ENCODE results near the gene PEX7.
A peak's percentile ranks its signal among the peaks of the same experiment; 100 is the strongest.

Gene PEX7

DNA sequence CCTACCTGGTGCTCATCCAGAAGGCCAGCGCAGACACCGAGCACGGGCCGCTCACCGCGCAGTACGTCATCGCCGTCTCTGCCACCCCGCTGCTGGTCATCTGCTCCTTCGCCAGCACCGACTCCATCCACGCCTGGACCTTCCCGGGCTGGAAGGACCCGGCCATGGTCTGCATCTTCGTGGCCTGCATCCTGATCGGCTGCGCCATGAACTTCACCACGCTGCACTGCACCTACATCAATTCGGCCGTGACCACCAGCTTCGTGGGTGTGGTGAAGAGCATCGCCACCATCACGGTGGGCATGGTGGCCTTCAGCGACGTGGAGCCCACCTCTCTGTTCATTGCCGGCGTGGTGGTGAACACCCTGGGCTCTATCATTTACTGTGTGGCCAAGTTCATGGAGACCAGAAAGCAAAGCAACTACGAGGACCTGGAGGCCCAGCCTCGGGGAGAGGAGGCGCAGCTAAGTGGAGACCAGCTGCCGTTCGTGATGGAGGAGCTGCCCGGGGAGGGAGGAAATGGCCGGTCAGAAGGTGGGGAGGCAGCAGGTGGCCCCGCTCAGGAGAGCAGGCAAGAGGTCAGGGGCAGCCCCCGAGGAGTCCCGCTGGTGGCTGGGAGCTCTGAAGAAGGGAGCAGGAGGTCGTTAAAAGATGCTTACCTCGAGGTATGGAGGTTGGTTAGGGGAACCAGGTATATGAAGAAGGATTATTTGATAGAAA, 101.7 kb downstream of the PEX7 start:
- Histone ChIP-seq H3K18ac (ENCODE audit: low read length) (no peak overlapping the region), H3K4me3 (ENCODE audit: low read length) (no peak overlapping the region), H3K4me1 (ENCODE audit: control insufficient read depth, low read depth, low read length) (no peaks in the 10 kb centered on the region), H3K79me2 (ENCODE audit: control insufficient read depth, insufficient read depth, low read length) (no peaks in the 10 kb centered on the region), H3K4ac (ENCODE audit: low read depth, low read length) (no peak overlapping the region), H3K56ac (ENCODE audit: low read length) (no peak overlapping the region), H3K27ac (ENCODE audit: low read depth, low read length) (no peak overlapping the region), H3K36me3 (ENCODE audit: control insufficient read depth, insufficient read depth, low read length) (no peaks in the 10 kb centered on the region), H2BK15ac (replicated peaks; ENCODE audit: low read depth) (no peak overlapping the region), H3K27me3 (ENCODE audit: insufficient read depth, low read length, poor library complexity) (peaks cover 12% of the 10 kb centered on the region), H4K8ac (ENCODE audit: low read depth, low read length) (no peak overlapping the region), H3K9ac (ENCODE audit: low read length) (no peak overlapping the region), H2BK5ac (ENCODE audit: low read length) (no peak overlapping the region), H2BK120ac (ENCODE audit: low read depth, low read length) (no peak overlapping the region), H2AK5ac (ENCODE audit: low read length) (no peak overlapping the region), H3K4me2 (ENCODE audit: low read length) (no peak overlapping the region), H3K23ac (ENCODE audit: low read length) (no peak overlapping the region), H3K79me1 (ENCODE audit: low read length) (no peaks in the 10 kb centered on the region), H4K5ac (ENCODE audit: low read length) (no peak overlapping the region)
- WGBS (ENCODE audit: extremely low coverage, insufficient coverage, low lambda C conversion rate), result no CpG with 5 or more reads among the region's 40 CpGs
- DNase-seq, result no peak

DNA sequence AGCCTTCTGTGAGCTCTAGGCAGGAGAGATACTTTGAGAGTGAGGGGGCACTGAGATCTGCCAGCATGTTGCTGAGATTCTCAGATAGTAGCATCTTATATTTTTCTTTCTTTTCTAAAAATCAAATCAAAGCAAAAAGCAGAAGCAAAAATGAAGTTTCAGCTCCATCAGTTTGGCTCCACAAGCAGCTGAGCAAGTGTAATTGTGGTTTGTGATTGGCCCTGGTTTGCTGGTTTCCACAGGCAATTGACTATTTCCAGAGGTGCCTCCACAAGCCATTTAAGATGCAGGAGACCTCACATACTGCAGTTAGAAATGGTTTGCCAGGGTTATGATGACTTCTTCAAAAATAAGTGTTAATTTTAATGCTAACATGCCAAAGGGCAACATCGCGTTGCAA, 104.0 kb downstream of the PEX7 start:
- Histone ChIP-seq H3K27ac (ENCODE audit: low read depth, low read length) (no peak overlapping the region), H3K4me2 (ENCODE audit: low read length) (no peak overlapping the region), H2AK5ac (ENCODE audit: low read length) (no peak overlapping the region), H2BK120ac (ENCODE audit: low read depth, low read length) (no peak overlapping the region), H3K4me1 (ENCODE audit: control insufficient read depth, low read depth, low read length) (no peaks in the 10 kb centered on the region), H2BK5ac (ENCODE audit: low read length) (no peak overlapping the region), H3K27me3 (ENCODE audit: insufficient read depth, low read length, poor library complexity) (peaks cover 3% of the 10 kb centered on the region), H3K4ac (ENCODE audit: low read depth, low read length) (no peak overlapping the region), H3K36me3 (ENCODE audit: control insufficient read depth, insufficient read depth, low read length) (no peaks in the 10 kb centered on the region), H4K8ac (ENCODE audit: low read depth, low read length) (no peak overlapping the region), H3K56ac (ENCODE audit: low read length) (no peak overlapping the region), H3K9ac (ENCODE audit: low read length) (no peak overlapping the region), H2BK15ac (replicated peaks; ENCODE audit: low read depth) (no peak overlapping the region), H3K23ac (ENCODE audit: low read length) (no peak overlapping the region), H4K5ac (ENCODE audit: low read length) (no peak overlapping the region), H3K79me1 (ENCODE audit: low read length) (no peaks in the 10 kb centered on the region), H3K4me3 (ENCODE audit: low read length) (no peak overlapping the region), H3K18ac (ENCODE audit: low read length) (no peak overlapping the region), H3K79me2 (ENCODE audit: control insufficient read depth, insufficient read depth, low read length) (no peaks in the 10 kb centered on the region)
- WGBS (ENCODE audit: extremely low coverage, insufficient coverage, low lambda C conversion rate), result no CpG with 5 or more reads among the region's 2 CpGs
- no peak for DNase-seq

DNA sequence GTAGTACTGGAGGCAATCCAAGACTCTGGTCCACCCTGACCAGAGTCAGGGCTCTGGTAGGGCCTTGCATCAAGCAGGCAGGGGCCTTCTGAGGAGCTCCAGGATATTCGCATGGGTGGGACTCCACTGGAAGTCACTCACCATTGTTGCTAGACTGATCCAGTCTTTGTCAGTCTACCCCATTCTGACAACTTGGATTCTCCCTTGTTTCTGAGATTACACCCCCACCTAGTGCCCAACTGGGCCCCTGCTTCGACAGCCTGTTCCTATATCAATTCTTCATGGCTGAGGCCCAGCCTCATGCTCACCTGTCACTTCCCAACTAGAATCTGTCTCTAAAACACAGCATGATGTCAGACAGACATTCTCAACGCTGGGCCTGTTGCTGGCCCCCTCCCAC, 104.9 kb downstream of the PEX7 start:
- H3K27ac ChIP-seq (ENCODE audit: low read depth, low read length), result no peak overlapping the region
- DNase-seq, result peak; percentile 72
- WGBS (ENCODE audit: extremely low coverage, insufficient coverage, low lambda C conversion rate), result no CpG with 5 or more reads among the region's 3 CpGs

DNA sequence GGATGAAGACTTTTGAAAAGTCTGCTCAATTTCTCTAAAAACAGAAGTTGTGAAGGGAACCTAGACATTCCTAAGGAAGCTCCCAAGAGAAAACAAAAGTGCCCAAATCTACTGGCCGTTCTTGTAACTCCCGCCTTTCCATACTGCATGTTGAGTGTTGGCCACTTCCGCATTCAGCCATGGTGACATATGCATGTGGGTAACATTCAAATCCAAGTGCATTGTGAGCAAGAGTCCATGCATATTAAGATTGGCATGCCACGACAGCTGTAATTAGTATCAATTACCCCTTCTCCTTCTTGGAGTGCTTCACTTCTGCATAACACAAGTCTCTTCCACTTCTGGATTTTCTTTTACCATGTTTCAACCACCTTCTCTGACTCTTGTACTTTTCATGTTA, 108.1 kb downstream of the PEX7 start:
- H2BK120ac ChIP-seq (ENCODE audit: low read depth, low read length), result no peak overlapping the region
- H3K36me3 ChIP-seq (ENCODE audit: control insufficient read depth, insufficient read depth, low read length), result no peaks in the 10 kb centered on the region
- no peak overlapping the region for H2BK15ac ChIP-seq (replicated peaks; ENCODE audit: low read depth)
- no peak overlapping the region for H3K4ac ChIP-seq (ENCODE audit: low read depth, low read length)
- no peak overlapping the region for H3K4me2 ChIP-seq (ENCODE audit: low read length)
- H3K27ac ChIP-seq (ENCODE audit: low read depth, low read length), result no peak overlapping the region
- WGBS (ENCODE audit: extremely low coverage, insufficient coverage, low lambda C conversion rate), result no CpG with 5 or more reads among the region's 4 CpGs
- no peak for DNase-seq
- H3K18ac ChIP-seq (ENCODE audit: low read length), result no peak overlapping the region
- H3K4me3 ChIP-seq (ENCODE audit: low read length), result no peak overlapping the region
- H3K79me2 ChIP-seq (ENCODE audit: control insufficient read depth, insufficient read depth, low read length), result no peaks in the 10 kb centered on the region
- no peak overlapping the region for H2BK5ac ChIP-seq (ENCODE audit: low read length)
- H3K27me3 ChIP-seq (ENCODE audit: insufficient read depth, low read length, poor library complexity), result no peaks in the 10 kb centered on the region
- H3K79me1 ChIP-seq (ENCODE audit: low read length), result no peaks in the 10 kb centered on the region
- H3K23ac ChIP-seq (ENCODE audit: low read length), result no peak overlapping the region
- H3K9ac ChIP-seq (ENCODE audit: low read length), result no peak overlapping the region
- no peak overlapping the region for H3K56ac ChIP-seq (ENCODE audit: low read length)
- H4K5ac ChIP-seq (ENCODE audit: low read length), result no peak overlapping the region
- no peak overlapping the region for H4K8ac ChIP-seq (ENCODE audit: low read depth, low read length)
- no peaks in the 10 kb centered on the region for H3K4me1 ChIP-seq (ENCODE audit: control insufficient read depth, low read depth, low read length)
- no peak overlapping the region for H2AK5ac ChIP-seq (ENCODE audit: low read length)

More for the DNA sequence above, 104.9 kb downstream of the PEX7 start:
- no peak overlapping the region for H4K5ac ChIP-seq (ENCODE audit: low read length)
- no peaks in the 10 kb centered on the region for H3K79me2 ChIP-seq (ENCODE audit: control insufficient read depth, insufficient read depth, low read length)
- no peaks in the 10 kb centered on the region for H3K79me1 ChIP-seq (ENCODE audit: low read length)
- no peak overlapping the region for H2BK15ac ChIP-seq (replicated peaks; ENCODE audit: low read depth)
- H3K4me3 ChIP-seq (ENCODE audit: low read length), result no peak overlapping the region
- no peak overlapping the region for H3K23ac ChIP-seq (ENCODE audit: low read length)
- H4K8ac ChIP-seq (ENCODE audit: low read depth, low read length), result no peak overlapping the region
- H3K4me1 ChIP-seq (ENCODE audit: control insufficient read depth, low read depth, low read length), result no peaks in the 10 kb centered on the region
- H2BK120ac ChIP-seq (ENCODE audit: low read depth, low read length), result no peak overlapping the region
- H3K18ac ChIP-seq (ENCODE audit: low read length), result no peak overlapping the region
- no peaks in the 10 kb centered on the region for H3K27me3 ChIP-seq (ENCODE audit: insufficient read depth, low read length, poor library complexity)
- no peaks in the 10 kb centered on the region for H3K36me3 ChIP-seq (ENCODE audit: control insufficient read depth, insufficient read depth, low read length)
- H3K4me2 ChIP-seq (ENCODE audit: low read length), result no peak overlapping the region
- H3K9ac ChIP-seq (ENCODE audit: low read length), result no peak overlapping the region
- H2AK5ac ChIP-seq (ENCODE audit: low read length), result no peak overlapping the region
- H2BK5ac ChIP-seq (ENCODE audit: low read length), result no peak overlapping the region
- H3K4ac ChIP-seq (ENCODE audit: low read depth, low read length), result no peak overlapping the region
- H3K56ac ChIP-seq (ENCODE audit: low read length), result no peak overlapping the region

DNA sequence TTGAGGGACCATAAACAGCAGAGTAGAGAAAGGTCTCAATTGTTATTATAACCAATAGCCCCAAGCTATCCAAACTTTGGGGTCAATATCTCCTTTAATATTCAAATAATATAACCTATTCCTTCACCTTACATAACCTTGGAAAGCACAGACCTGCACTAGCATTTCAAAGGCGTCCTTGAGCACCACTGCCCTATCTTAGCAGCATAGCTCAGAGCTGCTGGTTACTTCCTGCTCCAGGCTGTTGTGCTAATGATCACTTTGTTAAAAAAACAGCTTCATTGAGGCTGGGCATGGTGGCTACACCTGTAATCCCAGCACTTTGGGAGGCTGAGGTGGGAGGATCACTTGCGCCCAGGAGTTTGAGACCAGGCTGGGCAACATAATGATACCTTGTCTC, 110.2 kb downstream of the PEX7 start:
- Histone ChIP-seq H2BK15ac (replicated peaks; ENCODE audit: low read depth) (no peak overlapping the region), H4K5ac (ENCODE audit: low read length) (no peak overlapping the region), H3K27ac (ENCODE audit: low read depth, low read length) (no peak overlapping the region), H3K79me2 (ENCODE audit: control insufficient read depth, insufficient read depth, low read length) (no peaks in the 10 kb centered on the region), H2BK5ac (ENCODE audit: low read length) (no peak overlapping the region), H4K8ac (ENCODE audit: low read depth, low read length) (no peak overlapping the region), H3K9ac (ENCODE audit: low read length) (no peak overlapping the region), H3K79me1 (ENCODE audit: low read length) (no peaks in the 10 kb centered on the region), H3K36me3 (ENCODE audit: control insufficient read depth, insufficient read depth, low read length) (no peaks in the 10 kb centered on the region), H2BK120ac (ENCODE audit: low read depth, low read length) (no peak overlapping the region), H3K18ac (ENCODE audit: low read length) (no peak overlapping the region), H3K27me3 (ENCODE audit: insufficient read depth, low read length, poor library complexity) (no peaks in the 10 kb centered on the region), H3K4me3 (ENCODE audit: low read length) (no peak overlapping the region), H3K23ac (ENCODE audit: low read length) (no peak overlapping the region), H3K56ac (ENCODE audit: low read length) (no peak overlapping the region), H3K4ac (ENCODE audit: low read depth, low read length) (no peak overlapping the region), H2AK5ac (ENCODE audit: low read length) (no peak overlapping the region), H3K4me2 (ENCODE audit: low read length) (no peak overlapping the region), H3K4me1 (ENCODE audit: control insufficient read depth, low read depth, low read length) (no peaks in the 10 kb centered on the region)
- DNase-seq, result no peak
- no CpG with 5 or more reads among the region's 2 CpGs for WGBS (ENCODE audit: extremely low coverage, insufficient coverage, low lambda C conversion rate)

DNA sequence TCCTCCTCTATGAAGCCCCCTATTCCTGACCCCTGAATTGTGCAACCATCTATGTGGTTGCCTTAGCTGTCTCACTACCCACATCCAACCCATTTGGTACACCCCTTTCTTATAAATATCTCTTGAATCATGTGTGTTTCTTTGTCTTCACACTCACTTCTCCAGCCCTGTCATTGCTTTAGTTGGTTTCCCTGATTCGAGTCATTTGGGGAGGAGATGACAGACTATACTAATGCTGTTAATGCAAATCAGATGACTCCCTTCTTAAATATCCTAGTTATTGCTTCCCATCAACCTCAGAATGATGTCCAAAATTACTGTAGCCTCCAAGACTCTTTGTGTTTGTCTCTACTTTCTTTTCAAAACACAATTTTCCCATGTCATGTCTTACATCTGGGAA, 122.7 kb downstream of the PEX7 start:
- Histone ChIP-seq H2BK15ac (replicated peaks; ENCODE audit: low read depth) (no peak overlapping the region), H2AK5ac (ENCODE audit: low read length) (no peak overlapping the region), H3K79me1 (ENCODE audit: low read length) (no peaks in the 10 kb centered on the region), H3K4me3 (ENCODE audit: low read length) (no peak overlapping the region), H3K4me2 (ENCODE audit: low read length) (no peak overlapping the region), H2BK120ac (ENCODE audit: low read depth, low read length) (no peak overlapping the region), H3K56ac (ENCODE audit: low read length) (no peak overlapping the region), H3K18ac (ENCODE audit: low read length) (no peak overlapping the region), H3K27ac (ENCODE audit: low read depth, low read length) (no peak overlapping the region), H3K79me2 (ENCODE audit: control insufficient read depth, insufficient read depth, low read length) (no peaks in the 10 kb centered on the region), H2BK5ac (ENCODE audit: low read length) (no peak overlapping the region), H3K23ac (ENCODE audit: low read length) (no peak overlapping the region), H3K4me1 (ENCODE audit: control insufficient read depth, low read depth, low read length) (no peaks in the 10 kb centered on the region), H4K8ac (ENCODE audit: low read depth, low read length) (no peak overlapping the region), H3K4ac (ENCODE audit: low read depth, low read length) (no peak overlapping the region), H3K27me3 (ENCODE audit: insufficient read depth, low read length, poor library complexity) (no peaks in the 10 kb centered on the region), H3K9ac (ENCODE audit: low read length) (no peak overlapping the region), H4K5ac (ENCODE audit: low read length) (no peak overlapping the region), H3K36me3 (ENCODE audit: control insufficient read depth, insufficient read depth, low read length) (no peaks in the 10 kb centered on the region)
- DNase-seq, result no peak
- no CpG with 5 or more reads among the region's 1 CpG for WGBS (ENCODE audit: extremely low coverage, insufficient coverage, low lambda C conversion rate)

Measured in mesendoderm (in vitro differentiated cells).